Lower lobe of right lung (tissue), 2 donors: ENCODE measurements around the gene CLNK. TPM values are rescaled to one million over a fixed set of nuclear protein-coding genes. Genes with fewer than 3 reads are reported as not detected.

Experiments
- ATAC-seq, 2 donors: fragments of 200-7000 bp; cut with Tn5 transposase; one replicate each; pipeline ENCODE4 v1.9.1; 2020 to 2022; ENCODE audit warnings: mild to moderate bottlenecking in 2 of 2, moderate library complexity in 2 of 2
- DNase-seq: peaks from one replicate; pipeline ENCODE4 v3.0.0-alpha.2; 2020
- H3K27ac ChIP-seq: fragments of 200-600 bp; one replicate; pipeline ENCODE4 v1.8.0; 2022
- H3K27me3 ChIP-seq: fragments of 200-600 bp; one replicate; pipeline ENCODE4 v1.8.0; 2022; ENCODE audit warnings: low read depth
- H3K36me3 ChIP-seq: fragments of 200-600 bp; one replicate; pipeline ENCODE4 v1.8.0; 2022; ENCODE audit warnings: mild to moderate bottlenecking
- H3K4me1 ChIP-seq: fragments of 200-600 bp; one replicate; pipeline ENCODE4 v1.8.0; 2022
- H3K4me3 ChIP-seq: fragments of 200-600 bp; one replicate; pipeline ENCODE4 v1.8.0; 2022; ENCODE audit warnings: mild to moderate bottlenecking
- H3K9me3 ChIP-seq: fragments of 200-600 bp; one replicate; pipeline ENCODE4 v1.8.0; 2022
- intact Hi-C: fragments of 100-400 bp; cut with DNase I; formaldehyde crosslinking; loops from one replicate; pipeline ENCODE4 v1.11.0; 2022
- total RNA-seq: library from RNA; stranded (reverse); fragmentation: NEBNext Ultra II Directional; extraction: Animal tissue kit (Norgen Biotek cat#: 25700); gene quantifications from one replicate; pipeline ENCODE4 v1.2.1, GENCODE V29; 2021
- TF ChIP-seq, protein P1 (sequence below): fragments of 200-600 bp; IDR thresholded peaks from one replicate; pipeline ENCODE4 v1.8.0; 2022; ENCODE audit warnings: antibody characterized with exemption, mild to moderate bottlenecking
- donor health status: DM: no; HTN: yes; CAD: no; lungs with severe emphysema.

The CLNK gene
- total RNA-seq, 1 donor from 2014 or later: 0.09 TPM

DNA sequence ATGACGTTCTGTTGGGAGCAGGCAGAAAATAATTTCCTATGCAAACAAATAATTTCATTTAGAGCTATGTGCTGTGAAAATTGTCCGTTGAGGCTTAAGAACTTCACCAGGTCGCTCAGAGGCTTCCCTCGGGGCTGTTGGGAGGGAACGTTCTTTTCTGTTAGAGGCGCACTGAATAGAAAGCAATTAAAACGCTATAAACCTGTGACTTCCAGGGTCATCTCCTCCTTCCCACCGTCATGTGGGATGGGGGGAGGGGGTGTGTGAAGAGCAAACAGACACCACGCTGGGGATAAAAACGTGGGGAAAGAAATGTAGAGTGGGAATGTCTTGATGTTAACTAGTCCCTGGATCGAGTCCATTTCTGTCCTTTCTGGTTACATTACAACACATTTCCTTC lies 192.1 kb downstream of the CLNK start:
- intact Hi-C loops: no loop called here
- Histone ChIP-seq H3K27ac (no peak overlapping the region), H3K36me3 (no peaks in the 10 kb centered on the region), H3K9me3 (no peaks in the 10 kb centered on the region), H3K27me3 (no peaks in the 10 kb centered on the region), H3K4me3 (no peak overlapping the region), H3K4me1 (no peaks in the 10 kb centered on the region)
- DNase-seq (no peak), ATAC-seq (no peak)
- TF ChIP-seq, protein P1, sequence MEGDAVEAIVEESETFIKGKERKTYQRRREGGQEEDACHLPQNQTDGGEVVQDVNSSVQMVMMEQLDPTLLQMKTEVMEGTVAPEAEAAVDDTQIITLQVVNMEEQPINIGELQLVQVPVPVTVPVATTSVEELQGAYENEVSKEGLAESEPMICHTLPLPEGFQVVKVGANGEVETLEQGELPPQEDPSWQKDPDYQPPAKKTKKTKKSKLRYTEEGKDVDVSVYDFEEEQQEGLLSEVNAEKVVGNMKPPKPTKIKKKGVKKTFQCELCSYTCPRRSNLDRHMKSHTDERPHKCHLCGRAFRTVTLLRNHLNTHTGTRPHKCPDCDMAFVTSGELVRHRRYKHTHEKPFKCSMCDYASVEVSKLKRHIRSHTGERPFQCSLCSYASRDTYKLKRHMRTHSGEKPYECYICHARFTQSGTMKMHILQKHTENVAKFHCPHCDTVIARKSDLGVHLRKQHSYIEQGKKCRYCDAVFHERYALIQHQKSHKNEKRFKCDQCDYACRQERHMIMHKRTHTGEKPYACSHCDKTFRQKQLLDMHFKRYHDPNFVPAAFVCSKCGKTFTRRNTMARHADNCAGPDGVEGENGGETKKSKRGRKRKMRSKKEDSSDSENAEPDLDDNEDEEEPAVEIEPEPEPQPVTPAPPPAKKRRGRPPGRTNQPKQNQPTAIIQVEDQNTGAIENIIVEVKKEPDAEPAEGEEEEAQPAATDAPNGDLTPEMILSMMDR: no peak

DNA sequence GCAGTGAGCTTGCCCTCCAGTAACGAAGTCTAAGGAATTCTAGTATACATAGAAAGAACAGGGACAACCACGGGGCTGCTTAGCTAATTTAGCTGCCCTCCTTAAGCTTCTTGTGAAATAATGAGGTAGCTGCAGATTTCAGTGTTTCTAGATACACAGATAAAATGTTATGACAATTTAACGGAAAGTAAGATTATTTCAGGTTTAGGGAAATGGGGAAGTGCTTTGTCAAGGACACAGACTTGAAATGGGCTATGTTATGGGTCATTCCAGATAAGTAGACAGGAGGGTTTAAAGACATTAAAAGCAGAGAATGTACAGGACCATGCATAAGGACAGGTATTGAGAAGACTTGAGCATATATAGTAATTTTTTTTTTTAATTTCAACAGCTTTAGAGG lies 193.2 kb downstream of the CLNK start:
- H3K4me3 ChIP-seq: no peak overlapping the region
- intact Hi-C loops: no loop called here
- H3K9me3 ChIP-seq: no peaks in the 10 kb centered on the region
- ATAC-seq (no peak), DNase-seq (no peak)
- no peaks in the 10 kb centered on the region for H3K27me3 ChIP-seq
- no peaks in the 10 kb centered on the region for H3K4me1 ChIP-seq
- H3K27ac ChIP-seq: no peak overlapping the region
- H3K36me3 ChIP-seq: no peaks in the 10 kb centered on the region
- TF ChIP-seq, protein P1: no peak

DNA sequence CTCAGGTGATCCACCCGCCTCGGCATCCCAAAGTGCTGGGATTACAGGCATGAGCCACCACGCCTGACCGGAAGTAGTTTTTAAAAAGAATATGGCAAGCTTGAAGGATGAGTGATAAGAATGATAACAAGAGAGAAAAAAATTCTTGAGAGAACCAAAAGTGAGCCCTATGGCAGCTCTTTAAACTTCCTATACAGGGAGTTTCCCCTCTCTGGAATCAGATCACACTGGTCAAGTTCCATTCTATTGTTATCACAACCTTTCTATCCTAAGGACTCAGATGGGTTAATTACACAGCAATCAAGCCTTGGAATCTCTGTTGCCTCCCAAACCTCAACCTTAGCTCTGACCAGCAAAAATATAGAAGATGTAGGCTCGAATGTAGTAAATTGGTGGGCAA lies 193.6 kb downstream of the CLNK start:
- ATAC-seq (no peak), DNase-seq (no peak)
- no peaks in the 10 kb centered on the region for H3K4me1 ChIP-seq
- no peaks in the 10 kb centered on the region for H3K27me3 ChIP-seq
- no peaks in the 10 kb centered on the region for H3K9me3 ChIP-seq
- no peaks in the 10 kb centered on the region for H3K36me3 ChIP-seq
- intact Hi-C loops: no loop called here
- H3K4me3 ChIP-seq: no peak overlapping the region
- TF ChIP-seq, protein P1: no peak
- H3K27ac ChIP-seq: no peak overlapping the region

DNA sequence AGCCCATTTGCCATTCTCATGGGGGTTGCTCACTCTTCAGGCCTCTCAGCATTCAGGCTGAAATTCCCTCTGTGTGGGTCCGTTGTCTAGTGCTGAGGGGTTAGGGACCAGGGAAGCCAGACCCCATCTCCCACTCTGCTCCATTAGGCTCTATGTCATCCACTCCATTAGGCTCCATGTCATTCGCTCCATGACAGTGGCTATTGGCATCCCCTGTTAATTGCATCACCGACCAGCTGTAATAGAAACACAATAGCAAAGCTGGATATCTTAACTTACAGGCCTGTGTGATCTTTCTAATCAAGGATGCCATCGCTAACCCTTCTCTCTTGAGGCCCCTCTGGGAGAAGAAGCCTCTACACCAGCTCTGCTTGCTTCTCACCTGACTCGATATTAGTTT lies 201.7 kb downstream of the CLNK start:
- intact Hi-C loops: no loop called here
- no peaks in the 10 kb centered on the region for H3K36me3 ChIP-seq
- H3K9me3 ChIP-seq: no peaks in the 10 kb centered on the region
- H3K27me3 ChIP-seq: no peaks in the 10 kb centered on the region
- no peak overlapping the region for H3K27ac ChIP-seq
- H3K4me3 ChIP-seq: no peak overlapping the region
- DNase-seq: no peak
- H3K4me1 ChIP-seq: no peaks in the 10 kb centered on the region
- TF ChIP-seq, protein P1: no peak
- ATAC-seq: no peak

DNA sequence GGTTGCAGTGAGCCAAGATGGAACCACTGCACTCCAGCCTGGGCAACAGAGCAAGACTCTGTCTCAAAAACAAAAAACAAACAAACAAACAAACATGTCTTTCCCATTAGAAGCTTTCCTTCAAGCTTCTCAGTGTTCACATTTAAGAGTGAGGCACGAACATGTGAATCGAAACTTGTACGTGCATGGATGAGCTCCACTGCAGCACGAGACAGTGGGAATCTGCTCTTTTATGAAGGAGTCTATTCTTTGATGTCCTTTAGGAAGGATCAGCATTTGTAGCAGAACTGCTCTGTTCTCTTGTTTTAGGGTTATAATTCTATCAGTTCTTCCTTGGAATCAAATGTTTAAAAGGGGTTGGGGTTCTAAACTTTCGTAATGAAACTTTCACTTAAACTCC lies 204.0 kb downstream of the CLNK start:
- TF ChIP-seq, protein P1: no peak
- intact Hi-C loops: no loop called here
- DNase-seq: no peak
- H3K27ac ChIP-seq: no peak overlapping the region
- no peaks in the 10 kb centered on the region for H3K9me3 ChIP-seq
- H3K36me3 ChIP-seq: no peaks in the 10 kb centered on the region
- no peaks in the 10 kb centered on the region for H3K27me3 ChIP-seq
- H3K4me1 ChIP-seq: no peaks in the 10 kb centered on the region
- H3K4me3 ChIP-seq: no peak overlapping the region
- ATAC-seq: no peak

DNA sequence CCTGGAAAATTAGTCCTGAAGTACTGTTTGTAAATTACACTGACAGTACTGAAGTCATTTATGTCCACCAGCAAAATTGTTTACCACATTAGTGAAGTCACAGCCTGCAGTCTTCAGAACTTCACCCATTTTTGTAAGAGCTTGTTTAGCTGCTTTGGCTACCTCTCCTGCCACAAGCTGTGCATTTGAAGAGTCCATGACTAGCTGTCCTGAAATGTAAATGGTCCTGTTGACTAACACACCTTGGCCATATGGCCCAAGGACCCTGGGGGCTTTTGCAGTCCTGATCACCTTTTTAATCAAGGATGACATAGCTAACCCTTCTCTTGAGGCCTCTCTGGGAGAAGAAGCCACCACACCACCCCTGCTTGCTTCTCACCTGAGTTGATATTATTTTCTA lies 205.9 kb downstream of the CLNK start:
- no peaks in the 10 kb centered on the region for H3K27me3 ChIP-seq
- ATAC-seq (no peak), DNase-seq (no peak)
- H3K27ac ChIP-seq: no peak overlapping the region
- no peaks in the 10 kb centered on the region for H3K9me3 ChIP-seq
- intact Hi-C loops: no loop called here
- H3K4me1 ChIP-seq: no peaks in the 10 kb centered on the region
- no peaks in the 10 kb centered on the region for H3K36me3 ChIP-seq
- no peak overlapping the region for H3K4me3 ChIP-seq
- TF ChIP-seq, protein P1: no peak
